ENCODE results near the gene RPP38.
A peak's percentile ranks its signal among the peaks of the same experiment; 100 is the strongest.

RPP38 gene

GRCh38 chr10:15147594-15148392 lies 50.6 kb downstream of the RPP38 start:
- H3K4me3 ChIP-seq (ENCODE audit: low read length in 2 of 2), result no peak overlapping the region
- no peaks in the 10 kb centered on the region for H3K9me3 ChIP-seq (ENCODE audit: control insufficient read depth in 2 of 2, low read length in 2 of 2)
- H3K27me3 ChIP-seq (ENCODE audit: control insufficient read depth in 2 of 2, insufficient read depth in 2 of 2, low read length in 2 of 2), result no peaks in the 10 kb centered on the region
- H3K27ac ChIP-seq (ENCODE audit: low read depth in 2 of 2, low read length in 2 of 2), result no peak overlapping the region
- peaks cover 0 to 9% of the 10 kb centered on the region in 2 donors for H3K4me1 ChIP-seq (ENCODE audit: control insufficient read depth in 2 of 2, insufficient read depth in 2 of 2, low read length in 2 of 2)
- H3K36me3 ChIP-seq (ENCODE audit: control insufficient read depth in 2 of 2, insufficient read depth in 2 of 2, low read length in 2 of 2), result no peaks in the 10 kb centered on the region
- H3K9ac ChIP-seq (ENCODE audit: low read depth in 1 of 2, low read length in 2 of 2), result no peak overlapping the region

GRCh38 chr10:15149042-15149771 lies 52.1 kb downstream of the RPP38 start:
- no peaks in the 10 kb centered on the region for H3K36me3 ChIP-seq (ENCODE audit: control insufficient read depth in 2 of 2, insufficient read depth in 2 of 2, low read length in 2 of 2)
- no peak overlapping the region for H3K9ac ChIP-seq (ENCODE audit: low read depth in 1 of 2, low read length in 2 of 2)
- H3K4me1 ChIP-seq (ENCODE audit: control insufficient read depth in 2 of 2, insufficient read depth in 2 of 2, low read length in 2 of 2), result peaks cover 0 to 15% of the 10 kb centered on the region in 2 donors
- no peak overlapping the region for H3K4me3 ChIP-seq (ENCODE audit: low read length in 2 of 2)
- no peak overlapping the region for H3K27ac ChIP-seq (ENCODE audit: low read depth in 2 of 2, low read length in 2 of 2)
- no peaks in the 10 kb centered on the region for H3K27me3 ChIP-seq (ENCODE audit: control insufficient read depth in 2 of 2, insufficient read depth in 2 of 2, low read length in 2 of 2)
- no peaks in the 10 kb centered on the region for H3K9me3 ChIP-seq (ENCODE audit: control insufficient read depth in 2 of 2, low read length in 2 of 2)

GRCh38 chr10:15150563-15150962 lies 53.4 kb downstream of the RPP38 start:
- Histone ChIP-seq H3K9me3 (ENCODE audit: control insufficient read depth in 2 of 2, low read length in 2 of 2) (no peaks in the 10 kb centered on the region), H3K27ac (ENCODE audit: low read depth in 2 of 2, low read length in 2 of 2) (no peak overlapping the region), H3K36me3 (ENCODE audit: control insufficient read depth in 2 of 2, insufficient read depth in 2 of 2, low read length in 2 of 2) (no peaks in the 10 kb centered on the region), H3K9ac (ENCODE audit: low read depth in 1 of 2, low read length in 2 of 2) (no peak overlapping the region), H3K27me3 (ENCODE audit: control insufficient read depth in 2 of 2, insufficient read depth in 2 of 2, low read length in 2 of 2) (no peaks in the 10 kb centered on the region), H3K4me1 (ENCODE audit: control insufficient read depth in 2 of 2, insufficient read depth in 2 of 2, low read length in 2 of 2) (peaks cover 0 to 15% of the 10 kb centered on the region in 2 donors), H3K4me3 (ENCODE audit: low read length in 2 of 2) (no peak overlapping the region)

GRCh38 chr10:15152556-15152955 lies 55.4 kb downstream of the RPP38 start:
- peaks cover 0 to 15% of the 10 kb centered on the region in 2 donors for H3K4me1 ChIP-seq (ENCODE audit: control insufficient read depth in 2 of 2, insufficient read depth in 2 of 2, low read length in 2 of 2)
- peak overlapping the region in 1 of 2 donors; percentile 37 for H3K9ac ChIP-seq (ENCODE audit: low read depth in 1 of 2, low read length in 2 of 2)
- peak overlapping the region; percentile 26 to 45 for H3K4me3 ChIP-seq (ENCODE audit: low read length in 2 of 2)
- H3K27me3 ChIP-seq (ENCODE audit: control insufficient read depth in 2 of 2, insufficient read depth in 2 of 2, low read length in 2 of 2), result no peaks in the 10 kb centered on the region
- H3K9me3 ChIP-seq (ENCODE audit: control insufficient read depth in 2 of 2, low read length in 2 of 2), result no peaks in the 10 kb centered on the region
- no peaks in the 10 kb centered on the region for H3K36me3 ChIP-seq (ENCODE audit: control insufficient read depth in 2 of 2, insufficient read depth in 2 of 2, low read length in 2 of 2)
- peak overlapping the region; percentile 69 to 85 for H3K27ac ChIP-seq (ENCODE audit: low read depth in 2 of 2, low read length in 2 of 2)

All from mucosa of rectum (tissue), 2 donors.